ENCODE measurements around the gene FAM89B.

DNA sequence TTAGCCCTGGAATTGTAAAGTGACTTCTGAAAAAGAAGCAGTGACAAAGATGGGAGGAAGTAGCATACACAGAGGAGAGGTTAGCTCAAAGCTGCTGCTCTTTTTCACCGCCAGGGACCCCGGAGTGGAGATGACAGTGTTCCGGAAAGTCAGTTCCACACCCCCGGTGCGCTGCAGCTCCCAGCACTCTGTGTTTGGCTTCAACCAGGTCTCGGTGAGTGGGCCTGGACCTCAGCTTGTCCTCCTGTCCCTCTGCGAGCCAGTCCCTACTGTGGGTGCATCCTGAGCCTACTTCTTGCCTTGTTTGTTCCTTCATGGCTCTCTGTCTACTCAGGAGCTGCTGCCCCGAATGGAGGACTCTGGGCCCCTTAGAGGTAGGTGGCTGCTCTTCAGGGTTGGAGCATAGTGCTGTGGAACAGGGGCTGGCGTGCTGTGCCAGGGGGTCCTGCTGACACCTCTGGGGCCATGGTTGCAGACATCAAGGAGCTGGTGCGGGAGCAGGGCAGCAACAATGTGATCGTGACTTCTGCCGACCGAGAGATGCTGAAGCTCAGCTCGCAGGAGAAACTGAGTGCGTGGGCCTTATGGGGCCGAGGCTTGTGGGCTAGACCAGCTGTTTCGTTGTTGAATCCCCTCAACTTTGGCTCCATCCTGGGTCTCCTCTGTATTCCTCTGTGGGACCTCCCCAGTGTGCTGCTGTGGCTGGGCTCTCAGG lies 45.0 kb downstream of the FAM89B start:
- TF ChIP-seq, protein P1, sequence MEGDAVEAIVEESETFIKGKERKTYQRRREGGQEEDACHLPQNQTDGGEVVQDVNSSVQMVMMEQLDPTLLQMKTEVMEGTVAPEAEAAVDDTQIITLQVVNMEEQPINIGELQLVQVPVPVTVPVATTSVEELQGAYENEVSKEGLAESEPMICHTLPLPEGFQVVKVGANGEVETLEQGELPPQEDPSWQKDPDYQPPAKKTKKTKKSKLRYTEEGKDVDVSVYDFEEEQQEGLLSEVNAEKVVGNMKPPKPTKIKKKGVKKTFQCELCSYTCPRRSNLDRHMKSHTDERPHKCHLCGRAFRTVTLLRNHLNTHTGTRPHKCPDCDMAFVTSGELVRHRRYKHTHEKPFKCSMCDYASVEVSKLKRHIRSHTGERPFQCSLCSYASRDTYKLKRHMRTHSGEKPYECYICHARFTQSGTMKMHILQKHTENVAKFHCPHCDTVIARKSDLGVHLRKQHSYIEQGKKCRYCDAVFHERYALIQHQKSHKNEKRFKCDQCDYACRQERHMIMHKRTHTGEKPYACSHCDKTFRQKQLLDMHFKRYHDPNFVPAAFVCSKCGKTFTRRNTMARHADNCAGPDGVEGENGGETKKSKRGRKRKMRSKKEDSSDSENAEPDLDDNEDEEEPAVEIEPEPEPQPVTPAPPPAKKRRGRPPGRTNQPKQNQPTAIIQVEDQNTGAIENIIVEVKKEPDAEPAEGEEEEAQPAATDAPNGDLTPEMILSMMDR (IDR thresholded peaks at IDR 0.05), result no peak
- TF ChIP-seq POLR2A (IDR thresholded peaks at IDR 0.05) (no peak), POLR2AphosphoS5 (IDR thresholded peaks at IDR 0.05) (no peak), EP300 (IDR thresholded peaks at IDR 0.05) (no peak)
